Measurements from ENCODE around the gene GALR2. TPM values are rescaled to one million over a fixed set of nuclear protein-coding genes. Genes with fewer than 3 reads are reported as not detected.

The GALR2 gene, protein sequence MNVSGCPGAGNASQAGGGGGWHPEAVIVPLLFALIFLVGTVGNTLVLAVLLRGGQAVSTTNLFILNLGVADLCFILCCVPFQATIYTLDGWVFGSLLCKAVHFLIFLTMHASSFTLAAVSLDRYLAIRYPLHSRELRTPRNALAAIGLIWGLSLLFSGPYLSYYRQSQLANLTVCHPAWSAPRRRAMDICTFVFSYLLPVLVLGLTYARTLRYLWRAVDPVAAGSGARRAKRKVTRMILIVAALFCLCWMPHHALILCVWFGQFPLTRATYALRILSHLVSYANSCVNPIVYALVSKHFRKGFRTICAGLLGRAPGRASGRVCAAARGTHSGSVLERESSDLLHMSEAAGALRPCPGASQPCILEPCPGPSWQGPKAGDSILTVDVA
- total RNA-seq = 1 to 10 TPM; 2.7 to 3.1 TPM
- polyA plus RNA-seq = not detected

DNA sequence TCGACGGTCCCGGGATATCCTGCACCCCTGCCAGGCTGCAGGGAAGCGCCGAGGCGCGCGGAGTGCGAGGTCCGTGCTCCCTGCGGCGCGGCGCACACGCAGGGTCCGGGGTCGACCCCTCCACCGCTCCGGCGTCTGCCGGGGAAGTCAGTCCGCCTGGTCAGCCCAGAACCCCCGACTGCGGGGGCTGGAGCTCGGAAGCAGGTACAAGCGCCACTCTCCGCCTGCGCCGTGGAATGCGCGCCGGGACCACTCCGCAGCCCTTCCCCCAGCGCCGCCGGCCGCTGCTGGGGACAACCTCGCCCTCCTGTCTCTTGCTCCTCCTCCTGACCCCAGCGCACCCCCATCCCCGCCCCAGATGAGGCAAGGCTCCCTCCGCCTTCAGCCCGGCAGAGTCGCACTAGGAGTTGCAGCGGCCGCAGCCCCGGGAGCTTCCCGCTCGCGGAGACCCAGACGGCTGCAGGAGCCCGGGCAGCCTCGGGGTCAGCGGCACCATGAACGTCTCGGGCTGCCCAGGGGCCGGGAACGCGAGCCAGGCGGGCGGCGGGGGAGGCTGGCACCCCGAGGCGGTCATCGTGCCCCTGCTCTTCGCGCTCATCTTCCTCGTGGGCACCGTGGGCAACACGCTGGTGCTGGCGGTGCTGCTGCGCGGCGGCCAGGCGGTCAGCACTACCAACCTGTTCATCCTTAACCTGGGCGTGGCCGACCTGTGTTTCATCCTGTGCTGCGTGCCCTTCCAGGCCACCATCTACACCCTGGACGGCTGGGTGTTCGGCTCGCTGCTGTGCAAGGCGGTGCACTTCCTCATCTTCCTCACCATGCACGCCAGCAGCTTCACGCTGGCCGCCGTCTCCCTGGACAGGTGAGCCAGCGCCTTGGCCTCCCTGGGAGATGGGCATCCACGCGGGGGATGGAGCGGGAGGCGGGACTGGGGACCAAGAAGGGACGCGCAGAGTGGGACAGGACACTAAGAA, at the start of gene GALR2:
GALR2 (plus strand) TSS at position 392 of the 974 bp plus-strand sequence; CDS start at position 495, 103 bp downstream.
- ChIA-PET POLR2A (interaction anchor here (0.6 to 1.2 kb wide), 2 partner anchors 193 to 279 kb away, joined by 3 to 11 read pairs; partner anchors contain the start of gene PRPSAP1), CTCF (interaction anchor here (1.0 to 1.7 kb wide), 3 partner anchors 12 to 205 kb away, joined by 3 read pairs; no protein-coding TSS in a partner anchor)
- Mint-ChIP-seq H3K4me1 (peaks cover 42 to 76% (median 44%) of the 10 kb centered on the region in 3 donors), H3K27ac (peak within 1 kb of the TSS in 3 of 8 donors; percentile 51 to 81 (median 70)), H3K36me3 (peaks cover 0 to 19% (median 0%) of the 10 kb centered on the region in 3 donors), H3K27me3 (peaks cover 32 to 37% of the 10 kb centered on the region in 2 donors), H3K4me3 (peak within 1 kb of the TSS; percentile 56 to 93 (median 75)), H3K9me3 (no peaks in the 10 kb centered on the region)
- peaks cover 61% of the 10 kb centered on the region for H3K4me1 ChIP-seq (ENCODE audit: insufficient read depth, low read length)
- peaks cover 32% of the 10 kb centered on the region for H3K27me3 ChIP-seq (ENCODE audit: insufficient read depth, low read length, poor library complexity, severe bottlenecking)
- no peak for DNase-seq
- peak within 1 kb of the TSS; percentile 32 for H3K4me3 ChIP-seq (ENCODE audit: low read length)
- no peak within 1 kb of the TSS for H3K27ac ChIP-seq (ENCODE audit: low read depth, low read length)
- H3K36me3 ChIP-seq (ENCODE audit: insufficient read depth, low read length) = no peaks in the 10 kb centered on the region
- no peaks in the 10 kb centered on the region for H3K9me3 ChIP-seq (ENCODE audit: low read length)

DNA sequence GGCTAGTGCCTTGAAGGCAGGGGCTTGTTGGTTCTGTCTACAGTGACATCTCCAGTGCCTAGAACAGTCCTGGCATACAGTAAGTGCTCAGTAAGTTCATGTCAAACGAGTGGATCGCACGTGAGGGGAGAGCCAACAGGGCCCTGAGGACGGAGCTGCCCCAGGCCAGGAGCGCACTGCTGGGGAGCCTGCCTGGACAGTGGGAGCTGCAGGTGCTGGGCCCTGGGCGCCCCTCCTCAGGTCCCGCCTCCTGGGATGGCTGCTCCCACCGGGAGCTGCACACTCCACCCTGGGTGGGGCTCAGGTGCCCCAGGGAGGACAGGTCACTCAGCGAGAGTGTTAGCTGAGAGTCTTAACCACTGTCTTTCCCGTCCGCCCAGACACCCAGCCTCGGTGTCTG, 49.3 kb upstream of the GALR2 start:
- no peak overlapping the region for H3K4me3 Mint-ChIP-seq
- peaks cover 14 to 19% (median 14%) of the 10 kb centered on the region in 3 donors for H3K4me1 Mint-ChIP-seq
- ChIA-PET CTCF (no interaction called here), POLR2A (interaction anchor here (0.7 to 1.1 kb wide), 2 partner anchors 11 to 51 kb away, joined by 3 to 7 read pairs; no protein-coding TSS in a partner anchor)
- Histone ChIP-seq H3K4me3 (ENCODE audit: low read length) (no peak overlapping the region), H3K9me3 (ENCODE audit: low read length) (no peaks in the 10 kb centered on the region), H3K27me3 (ENCODE audit: insufficient read depth, low read length, poor library complexity, severe bottlenecking) (no peaks in the 10 kb centered on the region), H3K4me1 (ENCODE audit: insufficient read depth, low read length) (peaks cover 17% of the 10 kb centered on the region), H3K36me3 (ENCODE audit: insufficient read depth, low read length) (no peaks in the 10 kb centered on the region), H3K27ac (ENCODE audit: low read depth, low read length) (no peak overlapping the region)
- H3K36me3 Mint-ChIP-seq = no peaks in the 10 kb centered on the region
- H3K27me3 Mint-ChIP-seq = no peaks in the 10 kb centered on the region
- H3K9me3 Mint-ChIP-seq = no peaks in the 10 kb centered on the region
- H3K27ac Mint-ChIP-seq = no peak overlapping the region
- no peak for DNase-seq

DNA sequence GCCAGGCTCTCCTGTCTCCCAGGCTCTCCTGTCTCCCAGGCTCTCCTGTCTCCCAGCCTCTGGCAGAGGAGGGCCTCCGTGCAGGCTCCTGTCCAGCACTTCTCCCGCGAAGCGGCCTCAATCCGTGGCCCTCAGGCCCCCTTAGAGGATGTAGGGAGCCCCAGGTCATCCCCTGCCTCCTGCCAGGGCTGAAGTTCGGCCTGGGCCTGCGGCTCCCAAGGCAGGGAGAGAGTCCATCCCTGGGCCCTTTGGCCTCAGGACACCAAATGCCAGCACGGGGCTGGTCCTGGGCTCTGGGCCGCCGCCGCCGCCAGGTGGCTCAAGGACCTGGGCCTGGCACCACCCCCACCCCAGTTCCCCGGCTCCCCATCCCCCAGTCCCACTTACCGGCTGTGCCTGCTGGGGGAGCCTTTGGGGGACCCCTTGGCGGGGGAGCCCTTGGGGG, 47.8 kb upstream of the GALR2 start:
- H3K4me3 ChIP-seq (ENCODE audit: low read length) = no peak overlapping the region
- H3K4me3 Mint-ChIP-seq = no peak overlapping the region
- H3K9me3 ChIP-seq (ENCODE audit: low read length) = no peaks in the 10 kb centered on the region
- CTCF ChIA-PET = interaction anchor here (1.6 kb wide), 1 partner anchor 13 kb away, joined by 5 read pairs; no protein-coding TSS in a partner anchor
- no peaks in the 10 kb centered on the region for H3K36me3 ChIP-seq (ENCODE audit: insufficient read depth, low read length)
- H3K4me1 Mint-ChIP-seq = peaks cover 14 to 19% (median 14%) of the 10 kb centered on the region in 3 donors
- no peaks in the 10 kb centered on the region for H3K9me3 Mint-ChIP-seq
- DNase-seq = no peak
- no peaks in the 10 kb centered on the region for H3K36me3 Mint-ChIP-seq
- peaks cover 17% of the 10 kb centered on the region for H3K4me1 ChIP-seq (ENCODE audit: insufficient read depth, low read length)
- no peak overlapping the region for H3K27ac ChIP-seq (ENCODE audit: low read depth, low read length)
- H3K27me3 Mint-ChIP-seq = no peaks in the 10 kb centered on the region
- no peak overlapping the region for H3K27ac Mint-ChIP-seq
- H3K27me3 ChIP-seq (ENCODE audit: insufficient read depth, low read length, poor library complexity, severe bottlenecking) = no peaks in the 10 kb centered on the region
- POLR2A ChIA-PET = no interaction called here

DNA sequence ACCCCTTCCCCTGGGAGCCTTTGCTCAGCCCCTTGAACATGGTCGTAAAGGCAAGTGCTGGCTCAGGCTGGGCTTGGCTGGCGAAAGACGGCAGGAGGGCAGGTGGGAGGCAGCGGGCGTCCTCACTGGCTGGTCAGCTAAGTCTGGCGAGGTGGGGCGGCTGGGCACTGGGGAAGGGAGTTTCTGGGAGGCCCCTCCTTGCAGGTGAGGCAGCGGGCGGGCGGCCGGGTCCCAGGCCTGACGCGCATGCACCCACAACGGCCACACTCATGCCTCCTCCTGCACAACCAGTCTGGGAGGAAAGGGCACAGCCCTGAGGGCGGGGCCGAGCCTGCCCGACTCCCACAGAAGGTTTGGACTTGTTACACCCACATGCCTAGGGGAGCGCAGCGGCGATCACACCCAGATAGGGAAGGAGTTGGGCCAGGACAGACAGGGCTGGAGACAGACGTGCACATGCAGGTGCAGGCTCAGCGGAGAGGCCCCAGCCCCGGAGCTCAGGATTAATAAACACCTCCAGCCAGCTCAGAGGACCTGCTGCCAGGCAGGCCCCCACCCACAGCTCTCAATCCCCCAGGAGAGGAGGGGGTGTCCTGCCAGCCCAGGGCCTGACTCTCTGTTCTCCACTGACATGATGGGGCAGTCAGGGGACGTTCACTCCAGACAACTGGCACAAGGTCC, 47.3 kb upstream of the GALR2 start, which contains the start of gene EVPL:
EVPL (minus strand) TSS at position 148 of the 681 bp plus-strand sequence; CDS start at position 40, 108 bp downstream.
- ChIA-PET CTCF (interaction anchor here (0.6 to 1.6 kb wide), 3 partner anchors 8 to 428 kb away, joined by 3 to 5 read pairs (median 3); no protein-coding TSS in a partner anchor), POLR2A (no interaction called here)
- Histone ChIP-seq H3K4me1 (ENCODE audit: insufficient read depth, low read length) (peaks cover 17% of the 10 kb centered on the region), H3K9me3 (ENCODE audit: low read length) (no peaks in the 10 kb centered on the region), H3K27me3 (ENCODE audit: insufficient read depth, low read length, poor library complexity, severe bottlenecking) (no peaks in the 10 kb centered on the region), H3K27ac (ENCODE audit: low read depth, low read length) (no peak within 1 kb of the TSS), H3K4me3 (ENCODE audit: low read length) (no peak within 1 kb of the TSS), H3K36me3 (ENCODE audit: insufficient read depth, low read length) (no peaks in the 10 kb centered on the region)
- Mint-ChIP-seq H3K27ac (peak within 1 kb of the TSS in 1 of 8 donors; percentile 17), H3K27me3 (no peaks in the 10 kb centered on the region), H3K36me3 (no peaks in the 10 kb centered on the region), H3K9me3 (no peaks in the 10 kb centered on the region), H3K4me1 (peaks cover 14 to 19% (median 14%) of the 10 kb centered on the region in 3 donors), H3K4me3 (no peak within 1 kb of the TSS)
- DNase-seq = no peak

DNA sequence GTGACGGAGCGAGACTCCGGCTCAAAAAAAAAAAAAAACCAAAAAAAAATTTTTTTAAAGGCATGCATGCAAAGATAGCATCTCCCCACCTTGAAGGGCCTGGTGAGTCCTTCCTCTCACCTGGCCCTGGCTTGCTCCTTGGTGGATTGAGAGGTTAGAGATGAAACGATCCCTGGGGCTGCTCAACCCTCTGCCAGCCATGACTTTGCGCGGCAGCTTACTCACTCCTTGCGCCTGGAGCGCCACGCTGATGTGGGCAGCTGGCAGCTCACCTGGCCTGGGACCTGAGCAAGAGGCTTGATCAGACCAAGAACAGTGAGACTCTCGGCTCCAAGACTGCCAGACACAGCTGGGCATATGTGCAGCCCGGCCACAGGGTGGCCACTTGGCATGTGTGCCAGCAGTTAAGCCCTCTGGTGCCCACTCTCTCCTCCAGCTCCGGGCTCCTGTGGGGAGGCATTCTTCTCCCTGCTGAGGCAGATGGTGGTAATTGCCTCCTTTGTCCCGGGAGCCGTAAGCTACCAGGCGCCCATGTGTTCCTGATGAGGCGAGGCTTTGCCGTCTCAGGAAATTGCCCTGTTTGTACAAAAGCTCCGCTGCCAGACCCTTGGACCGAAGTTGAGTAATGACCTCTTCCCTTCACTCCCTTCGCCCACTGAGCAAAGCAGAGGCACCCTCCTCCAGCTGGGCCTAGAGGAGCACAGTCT, 42.4 kb upstream of the GALR2 start:
- Mint-ChIP-seq H3K27me3 (peaks cover 0 to 1% of the 10 kb centered on the region in 2 donors), H3K27ac (peak overlapping the region in 1 of 8 donors; percentile 23), H3K4me1 (peaks cover 14 to 25% (median 17%) of the 10 kb centered on the region in 3 donors), H3K4me3 (no peak overlapping the region), H3K36me3 (no peaks in the 10 kb centered on the region), H3K9me3 (no peaks in the 10 kb centered on the region)
- Histone ChIP-seq H3K4me3 (ENCODE audit: low read length) (no peak overlapping the region), H3K27me3 (ENCODE audit: insufficient read depth, low read length, poor library complexity, severe bottlenecking) (no peaks in the 10 kb centered on the region), H3K4me1 (ENCODE audit: insufficient read depth, low read length) (peaks cover 17% of the 10 kb centered on the region), H3K36me3 (ENCODE audit: insufficient read depth, low read length) (no peaks in the 10 kb centered on the region), H3K27ac (ENCODE audit: low read depth, low read length) (no peak overlapping the region), H3K9me3 (ENCODE audit: low read length) (no peaks in the 10 kb centered on the region)
- POLR2A ChIA-PET = interaction anchor here (0.6 kb wide), 1 partner anchor 235 kb away, joined by 4 read pairs; no protein-coding TSS in a partner anchor
- DNase-seq = no peak
- CTCF ChIA-PET = interaction anchor here (1.0 to 2.4 kb wide), 3 partner anchors 14 to 265 kb away, joined by 3 to 9 read pairs (median 4); no protein-coding TSS in a partner anchor

DNA sequence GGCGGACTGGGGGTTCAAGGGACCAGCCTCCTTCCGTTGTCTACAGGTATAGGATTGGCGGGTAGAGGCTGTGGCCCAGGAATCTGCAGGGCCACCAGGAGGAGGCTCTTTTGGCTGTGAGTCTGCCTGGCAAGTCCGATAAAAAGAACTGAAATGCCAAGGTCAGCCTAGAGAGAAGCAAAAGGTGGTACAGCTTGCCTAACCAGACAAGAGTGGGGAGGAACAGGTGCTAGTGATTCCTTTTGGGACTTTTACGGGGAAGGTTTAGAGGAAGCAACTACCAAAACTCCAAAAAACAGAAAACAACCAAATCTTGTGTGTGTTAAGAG, 41.8 kb upstream of the GALR2 start:
- Mint-ChIP-seq H3K27me3 (peaks cover 0 to 1% of the 10 kb centered on the region in 2 donors), H3K9me3 (no peaks in the 10 kb centered on the region)

More for the DNA sequence above, 41.8 kb upstream of the GALR2 start:
- no peak for DNase-seq
- Histone ChIP-seq H3K4me1 (ENCODE audit: insufficient read depth, low read length) (peaks cover 17% of the 10 kb centered on the region), H3K27ac (ENCODE audit: low read depth, low read length) (no peak overlapping the region), H3K4me3 (ENCODE audit: low read length) (no peak overlapping the region), H3K27me3 (ENCODE audit: insufficient read depth, low read length, poor library complexity, severe bottlenecking) (no peaks in the 10 kb centered on the region), H3K9me3 (ENCODE audit: low read length) (no peaks in the 10 kb centered on the region), H3K36me3 (ENCODE audit: insufficient read depth, low read length) (no peaks in the 10 kb centered on the region)
- peaks cover 14 to 25% (median 17%) of the 10 kb centered on the region in 3 donors for H3K4me1 Mint-ChIP-seq
- ChIA-PET POLR2A (interaction anchor here (0.5 kb wide), 1 partner anchor 67 kb away, joined by 5 read pairs; no protein-coding TSS in a partner anchor), CTCF (interaction anchor here (1.5 to 2.4 kb wide), 2 partner anchors 13 to 18 kb away, joined by 4 to 9 read pairs; no protein-coding TSS in a partner anchor)
- peaks cover 0 to 1% (median 0%) of the 10 kb centered on the region in 3 donors for H3K36me3 Mint-ChIP-seq
- no peak overlapping the region for H3K4me3 Mint-ChIP-seq
- H3K27ac Mint-ChIP-seq = peak overlapping the region in 1 of 8 donors; percentile 23
